Stomach (tissue), 4 donors: Measurements from ENCODE around the gene MAPKAPK5.
"Not testable (repeated sequence)": the region's sequence is repeated elsewhere in the genome, so short reads cannot be mapped to it uniquely, and the experiment has no call there.

Experiments
- EP300 ChIP-seq: sonication (generic); formaldehyde crosslinking; IDR thresholded peaks from one replicate; pipeline ENCODE4 v1.6.1; 2017; ENCODE audit warnings: antibody characterized with exemption
- POLR2AphosphoS5 ChIP-seq, 3 donors: sonication (generic); formaldehyde crosslinking; IDR thresholded peaks; one replicate each; pipeline ENCODE4 v1.6.1; 2016; ENCODE audit warnings: antibody characterized with exemption in 3 of 3
- TF ChIP-seq, protein P1 (sequence below), 7 experiments: fragments of 450-650 bp in 4 of 7; fragments of 200-600 bp in 3 of 7; sonication (generic) in 3 of 7; IDR thresholded peaks; one replicate each; pipeline ENCODE4 v1.5.1; 2016 to 2019; ENCODE audit warnings: antibody characterized with exemption in 7 of 7, control low read depth in 2 of 7, mild to moderate bottlenecking in 1 of 7

DNA sequence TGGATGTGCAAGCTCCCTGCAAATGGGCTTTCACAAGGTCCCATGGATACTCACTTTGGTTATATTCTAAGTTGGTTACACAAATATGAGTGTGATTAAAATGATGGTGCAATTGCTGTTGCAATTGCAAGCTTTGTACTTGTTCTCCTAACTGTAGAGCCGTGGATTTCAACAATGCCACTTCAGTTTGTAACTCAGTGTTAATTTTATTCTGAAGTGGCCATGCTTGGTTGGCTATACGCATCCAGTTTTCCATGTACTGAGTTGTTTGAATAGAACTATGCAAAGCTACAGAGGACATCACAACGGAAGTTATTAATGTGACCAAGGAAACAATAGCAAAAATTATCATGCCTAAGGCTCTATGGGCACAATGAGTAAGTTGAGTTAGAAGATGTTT, 25.1 kb upstream of the MAPKAPK5 start:
- TF ChIP-seq EP300; POLR2AphosphoS5 (IDR thresholded peaks at IDR 0.05): not testable (repeated sequence)
- TF ChIP-seq, protein P1, sequence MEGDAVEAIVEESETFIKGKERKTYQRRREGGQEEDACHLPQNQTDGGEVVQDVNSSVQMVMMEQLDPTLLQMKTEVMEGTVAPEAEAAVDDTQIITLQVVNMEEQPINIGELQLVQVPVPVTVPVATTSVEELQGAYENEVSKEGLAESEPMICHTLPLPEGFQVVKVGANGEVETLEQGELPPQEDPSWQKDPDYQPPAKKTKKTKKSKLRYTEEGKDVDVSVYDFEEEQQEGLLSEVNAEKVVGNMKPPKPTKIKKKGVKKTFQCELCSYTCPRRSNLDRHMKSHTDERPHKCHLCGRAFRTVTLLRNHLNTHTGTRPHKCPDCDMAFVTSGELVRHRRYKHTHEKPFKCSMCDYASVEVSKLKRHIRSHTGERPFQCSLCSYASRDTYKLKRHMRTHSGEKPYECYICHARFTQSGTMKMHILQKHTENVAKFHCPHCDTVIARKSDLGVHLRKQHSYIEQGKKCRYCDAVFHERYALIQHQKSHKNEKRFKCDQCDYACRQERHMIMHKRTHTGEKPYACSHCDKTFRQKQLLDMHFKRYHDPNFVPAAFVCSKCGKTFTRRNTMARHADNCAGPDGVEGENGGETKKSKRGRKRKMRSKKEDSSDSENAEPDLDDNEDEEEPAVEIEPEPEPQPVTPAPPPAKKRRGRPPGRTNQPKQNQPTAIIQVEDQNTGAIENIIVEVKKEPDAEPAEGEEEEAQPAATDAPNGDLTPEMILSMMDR (IDR thresholded peaks at IDR 0.05), result not testable (repeated sequence)
